K562 (cell line): ENCODE measurements around the gene GDAP2. TPM values are rescaled to one million over a fixed set of nuclear protein-coding genes. Genes with fewer than 3 reads are reported as not detected.

Experiments used
- ATAC-seq: fragments of 200-7000 bp; cut with Tn5 transposase; 3 replicates; pipeline ENCODE4 v1.9.1; 2020; ENCODE audit warnings: moderate library complexity
- BruUV-seq: library from RNA; stranded (reverse); fragments of 400-500 nt; replicated peaks from 2 replicates; lab custom pipeline; 2021; lab: Mats Ljungman, UMichigan
- CTCF ChIA-PET: fragments of 300-600 bp; formaldehyde crosslinking; extraction: SDS; loops from one replicate; lab custom pipeline; 2021; ENCODE audit warnings: low intra/inter-chr PET ratio; lab: Yijun Ruan, JAX
- POLR2A ChIA-PET: fragments of 300-600, 350-650 bp; sonication (Branson Sonifier 250); formaldehyde crosslinking; extraction: SDS; loops from one replicate; lab custom pipeline; 2021; ENCODE audit warnings: antibody characterized with exemption, inconsistent platforms; lab: Yijun Ruan, JAX
- DNase-seq, 4 experiments: peaks; one replicate each; pipeline versions ENCODE4 v3.0.0 to v3.0.0-alpha.2; 2011 to 2018; ENCODE audit warnings: low spot score in 3 of 4, mixed read lengths in 3 of 4; ENCODE audit errors: extremely low read depth in 1 of 4
- FAIRE-seq: peaks from 2 replicates; lab custom pipeline; 2011; peaks lifted over from hg19 to GRCh38; lab: Jason Lieb, UNC
- H2AFZ ChIP-seq: 2 replicates; pipeline ENCODE4 v1.6.0; 2011; ENCODE audit warnings: low read depth, low read length, control low read depth, inconsistent platforms
- H3K27ac ChIP-seq: fragments of 200-600 bp; 3 replicates; pipeline ENCODE4 v1.8.0; 2011; ENCODE audit warnings: low read depth, mild to moderate bottlenecking, control low read depth, inconsistent platforms, low read length, moderate library complexity, mixed read lengths; ENCODE audit errors: extremely low read depth
- H3K27me3 ChIP-seq, 2 experiments: fragments of 300-600 bp in 1 of 2; 2 replicates in 1 of 2; 3 replicates in 1 of 2; pipeline versions ENCODE4 v1.6.0 to v1.8.0; 2011; ENCODE audit warnings: inconsistent platforms in 2 of 2, low read length in 2 of 2, mild to moderate bottlenecking in 1 of 2, mixed read lengths in 1 of 2, moderate library complexity in 1 of 2; ENCODE audit not compliant: control insufficient read depth in 2 of 2, insufficient read depth in 2 of 2
- H3K36me3 ChIP-seq: fragments of 300-600 bp; 3 replicates; pipeline ENCODE4 v1.8.0; 2011; ENCODE audit warnings: mild to moderate bottlenecking, low read length, inconsistent platforms; ENCODE audit not compliant: control insufficient read depth, insufficient read depth
- H3K4me1 ChIP-seq, 2 experiments: fragments of 200-600 bp in 1 of 2; replicated peaks in 1 of 2; 2 replicates in 1 of 2; 3 replicates in 1 of 2; pipeline versions ENCODE4 v1.5.1 to v1.8.0; 2011; ENCODE audit warnings: inconsistent platforms in 2 of 2, low read length in 2 of 2, mild to moderate bottlenecking in 1 of 2, mixed read lengths in 1 of 2, moderate library complexity in 1 of 2; ENCODE audit not compliant: control insufficient read depth in 2 of 2, insufficient read depth in 2 of 2
- H3K4me2 ChIP-seq: 2 replicates; pipeline ENCODE4 v1.6.1; 2011; ENCODE audit warnings: low read length, control low read depth, inconsistent platforms, mixed read lengths; ENCODE audit not compliant: insufficient read depth
- H3K4me3 ChIP-seq: fragments of 200-600 bp; sonication (generic), shearing (Covaris generic); 2 replicates; pipeline ENCODE4 v1.5.1; 2016; ENCODE audit warnings: control low read depth, inconsistent platforms
- H3K79me2 ChIP-seq: fragments of 200-600 bp; 3 replicates; pipeline ENCODE4 v1.8.0; 2011; ENCODE audit warnings: low read length, inconsistent platforms; ENCODE audit not compliant: control insufficient read depth, insufficient read depth
- H3K9ac ChIP-seq, 2 experiments: 2 replicates each; pipeline versions ENCODE4 v1.6.0 to v1.6.1; 2011; ENCODE audit warnings: low read depth in 2 of 2, low read length in 2 of 2, control low read depth in 1 of 2, inconsistent platforms in 1 of 2, mild to moderate bottlenecking in 1 of 2, mixed read lengths in 1 of 2; ENCODE audit not compliant: insufficient read depth in 1 of 2
- H3K9me1 ChIP-seq: one replicate; pipeline ENCODE4 v1.6.0; 2011; ENCODE audit warnings: inconsistent platforms, mild to moderate bottlenecking, low read length, moderate library complexity; ENCODE audit not compliant: control insufficient read depth, insufficient read depth
- H3K9me3 ChIP-seq: replicated peaks from 2 replicates; pipeline ENCODE4 v1.5.1; 2011; ENCODE audit warnings: low read depth, low read length, inconsistent platforms; ENCODE audit not compliant: control insufficient read depth, insufficient read depth
- H4K20me1 ChIP-seq: replicated peaks from 2 replicates; pipeline ENCODE4 v1.6.1; 2011; ENCODE audit warnings: low read length, inconsistent platforms, mixed read lengths; ENCODE audit not compliant: control insufficient read depth, insufficient read depth
- CREBBP ChIP-seq: IDR thresholded peaks from one replicate; pipeline ENCODE4 v1.6.1; 2012; ENCODE audit warnings: low read depth, mild to moderate bottlenecking, control low read depth, inconsistent platforms, low read length
- HDAC8 ChIP-seq: fragments of 450-650 bp; IDR thresholded peaks from 2 replicates; pipeline ENCODE4 v1.6.1; 2016; ENCODE audit warnings: mild to moderate bottlenecking, missing genetic modification characterization, moderate library complexity, missing compliant biosample characterization
- HOXB6 ChIP-seq: fragments of 250-450 bp; sonication (Bioruptor Pico); IDR thresholded peaks from 2 replicates; pipeline ENCODE4 v1.5.1; 2022; ENCODE audit warnings: mild to moderate bottlenecking, borderline replicate concordance
- MBD2 ChIP-seq: sonication (generic); IDR thresholded peaks from 2 replicates; pipeline ENCODE4 v1.6.1; 2016; ENCODE audit warnings: low read depth, borderline replicate concordance
- MEF2D ChIP-seq: conservative IDR thresholded peaks from 2 replicates; pipeline ENCODE4 v1.6.1; 2016; ENCODE audit warnings: low read depth, missing genetic modification characterization, missing compliant biosample characterization
- NCOA2 ChIP-seq, 2 experiments: fragments of 450-650 bp; IDR thresholded peaks; 2 replicates each; pipeline ENCODE4 v1.6.1; 2018; ENCODE audit warnings: mild to moderate bottlenecking in 2 of 2, moderate library complexity in 1 of 2; ENCODE audit not compliant: partially characterized antibody in 2 of 2
- NFE2L1 ChIP-seq: fragments of 450-650 bp; IDR thresholded peaks from 2 replicates; pipeline ENCODE4 v1.6.1; 2016; ENCODE audit warnings: missing genetic modification characterization, low read depth, mild to moderate bottlenecking, missing compliant biosample characterization, moderate library complexity, borderline replicate concordance
- POU5F1 ChIP-seq: fragments of 150-350 bp; IDR thresholded peaks from 2 replicates; pipeline ENCODE4 v1.6.1; 2014; ENCODE audit warnings: borderline replicate concordance, low read length, low read depth, mild to moderate bottlenecking; ENCODE audit not compliant: partially characterized antibody
- RAD21 ChIP-seq, 2 experiments: fragments of 250-450 bp in 1 of 2; fragments of 450-650 bp in 1 of 2; sonication (Bioruptor Pico) in 1 of 2; formaldehyde crosslinking in 1 of 2; IDR thresholded peaks in 1 of 2; conservative IDR thresholded peaks in 1 of 2; 2 replicates each; pipeline versions ENCODE4 v1.4.0 to v1.8.0; 2020 to 2022; ENCODE audit warnings: mild to moderate bottlenecking in 2 of 2, moderate library complexity in 1 of 2
- RCOR1 ChIP-seq, 2 experiments: IDR thresholded peaks; 2 replicates each; pipeline ENCODE4 v1.6.1; 2012; ENCODE audit warnings: low read depth in 2 of 2, low read length in 2 of 2, borderline replicate concordance in 1 of 2, improper control_type of control experiment in 1 of 2
- SREBF2 ChIP-seq: sonication (generic); formaldehyde crosslinking; IDR thresholded peaks from 2 replicates; pipeline ENCODE4 v1.4.0; 2020; ENCODE audit warnings: mild to moderate bottlenecking, missing genetic modification reagents
- ZKSCAN1 ChIP-seq: fragments of 150-350 bp; IDR thresholded peaks from 2 replicates; pipeline ENCODE4 v1.6.1; 2016; ENCODE audit warnings: low read depth, low read length
- ZNF780A ChIP-seq: fragments of 250-450 bp; sonication (Bioruptor Pico); IDR thresholded peaks from 2 replicates; pipeline ENCODE4 v1.5.0; 2021; ENCODE audit warnings: mild to moderate bottlenecking
- in situ Hi-C: fragments of 300-500 bp; cut with MboI; formaldehyde crosslinking; loops from 4 replicates; pipeline ENCODE4 v1.15.0; 2018; ENCODE audit warnings: inconsistent platforms, mixed read lengths
- intact Hi-C: fragments of 100-400 bp; cut with micrococcal nuclease; formaldehyde crosslinking; loops from 2 replicates; pipeline ENCODE4 v1.14.2; 2022
- polyA plus RNA-seq, 8 experiments: library from polyadenylated mRNA; depleted of rRNA in 4 of 8; stranded (reverse) in 5 of 8; unstranded in 3 of 8; fragments of >200 nt; fragmentation: Nextera tagmentation in 2 of 8; fragmentation: Illumina TruSeq in 1 of 8; extraction: Ambion mirVana in 2 of 8; extraction: Trizol in 1 of 8; gene quantifications; 2 replicates each; pipeline versions ENCODE4 v1.2.1 to v1.2.3, GENCODE V29; 2011 to 2014; ENCODE audit warnings: inconsistent platforms in 1 of 8, missing spikeins in 1 of 8
- total RNA-seq, 7 experiments: library from RNA; depleted of rRNA in 6 of 7; stranded (reverse); fragments of >200 nt in 6 of 7; fragmentation: Illumina TruSeq in 2 of 7; extraction: Trizol in 2 of 7; gene quantifications; 2 replicates each; pipeline versions ENCODE4 v1.2.1 to v1.2.3, GENCODE V29; 2011 to 2021; ENCODE audit warnings: low replicate concordance in 1 of 7
- TF ChIP-seq, protein P1 (sequence below): fragments of 150-350 bp; conservative IDR thresholded peaks from 2 replicates; pipeline ENCODE4 v1.6.1; 2014; ENCODE audit warnings: low read length
- TF ChIP-seq, protein P2 (sequence below): fragments of 250-450 bp; sonication (Bioruptor Pico); IDR thresholded peaks from 2 replicates; pipeline ENCODE4 v1.4.0; 2020; ENCODE audit warnings: borderline replicate concordance
- TF ChIP-seq, protein P3 (sequence below): fragments of 450-650 bp; conservative IDR thresholded peaks from 2 replicates; pipeline ENCODE4 v1.6.1; 2016; ENCODE audit warnings: missing genetic modification characterization, low read depth, mild to moderate bottlenecking, control low read depth, missing compliant biosample characterization

Gene GDAP2
- total and polyA plus RNA-seq, 9 of the 15 experiments (the other 6 are each of a cell fraction or from before 2014, with no cell fraction given): 4.1 to 23.1 (median 13.2) TPM

DNA sequence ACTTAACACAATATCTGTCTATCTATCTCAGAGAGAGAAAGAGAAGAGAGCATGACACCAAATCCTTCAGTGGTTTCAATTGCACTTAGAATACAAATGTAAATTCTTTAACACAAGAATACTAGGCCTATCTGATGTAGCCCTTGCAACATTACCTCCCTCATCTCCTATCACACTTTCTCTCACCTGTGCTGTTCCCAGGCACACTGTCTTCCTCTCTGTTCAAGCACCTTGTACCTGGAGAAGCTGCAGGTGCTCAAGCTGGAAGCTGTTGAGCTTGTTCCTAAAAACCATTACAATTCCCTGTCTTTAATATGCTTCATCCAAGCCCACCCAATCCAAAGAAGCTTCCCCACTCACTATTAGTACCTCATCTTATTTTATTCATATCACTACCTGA lies 97.0 kb downstream of the GDAP2 start:
- Histone ChIP-seq H4K20me1 (no peaks in the 10 kb centered on the region), H3K36me3 (no peaks in the 10 kb centered on the region), H3K27me3 (no peaks in the 10 kb centered on the region; a peak in 1 of 5 replicates)
- in situ Hi-C loops: no loop called here
- DNase-seq: no peak
- TF ChIP-seq ZKSCAN1 (no peak), SREBF2 (CRISPR knock-in tag) (no peak), MEF2D (tag) (no peak), CREBBP (no peak), ZNF780A (CRISPR knock-in tag) (no peak), MBD2 (no peak), RAD21 (CRISPR knock-in tag; conservative IDR thresholded peaks at IDR 0.05 in 1 of 2, IDR thresholded peaks at IDR 0.05 in 1 of 2) (no peak), HDAC8 (tag) (no peak), RCOR1 (IDR thresholded peaks at IDR 0.05; ENCODE audit: borderline replicate concordance in 1 of 2, low read depth in 2 of 2, low read length in 2 of 2) (no peak), HOXB6 (CRISPR knock-in tag) (no peak), NFE2L1 (tag) (no peak), POU5F1 (no peak), NCOA2 (IDR thresholded peaks at IDR 0.05; ENCODE audit: partially characterized antibody in 2 of 2) (no peak)
- TF ChIP-seq, protein P1, sequence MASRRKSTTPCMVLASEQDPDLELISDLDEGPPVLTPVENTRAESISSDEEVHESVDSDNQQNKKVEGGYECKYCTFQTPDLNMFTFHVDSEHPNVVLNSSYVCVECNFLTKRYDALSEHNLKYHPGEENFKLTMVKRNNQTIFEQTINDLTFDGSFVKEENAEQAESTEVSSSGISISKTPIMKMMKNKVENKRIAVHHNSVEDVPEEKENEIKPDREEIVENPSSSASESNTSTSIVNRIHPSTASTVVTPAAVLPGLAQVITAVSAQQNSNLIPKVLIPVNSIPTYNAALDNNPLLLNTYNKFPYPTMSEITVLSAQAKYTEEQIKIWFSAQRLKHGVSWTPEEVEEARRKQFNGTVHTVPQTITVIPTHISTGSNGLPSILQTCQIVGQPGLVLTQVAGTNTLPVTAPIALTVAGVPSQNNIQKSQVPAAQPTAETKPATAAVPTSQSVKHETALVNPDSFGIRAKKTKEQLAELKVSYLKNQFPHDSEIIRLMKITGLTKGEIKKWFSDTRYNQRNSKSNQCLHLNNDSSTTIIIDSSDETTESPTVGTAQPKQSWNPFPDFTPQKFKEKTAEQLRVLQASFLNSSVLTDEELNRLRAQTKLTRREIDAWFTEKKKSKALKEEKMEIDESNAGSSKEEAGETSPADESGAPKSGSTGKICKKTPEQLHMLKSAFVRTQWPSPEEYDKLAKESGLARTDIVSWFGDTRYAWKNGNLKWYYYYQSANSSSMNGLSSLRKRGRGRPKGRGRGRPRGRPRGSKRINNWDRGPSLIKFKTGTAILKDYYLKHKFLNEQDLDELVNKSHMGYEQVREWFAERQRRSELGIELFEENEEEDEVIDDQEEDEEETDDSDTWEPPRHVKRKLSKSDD: no peak
- TF ChIP-seq, protein P2, sequence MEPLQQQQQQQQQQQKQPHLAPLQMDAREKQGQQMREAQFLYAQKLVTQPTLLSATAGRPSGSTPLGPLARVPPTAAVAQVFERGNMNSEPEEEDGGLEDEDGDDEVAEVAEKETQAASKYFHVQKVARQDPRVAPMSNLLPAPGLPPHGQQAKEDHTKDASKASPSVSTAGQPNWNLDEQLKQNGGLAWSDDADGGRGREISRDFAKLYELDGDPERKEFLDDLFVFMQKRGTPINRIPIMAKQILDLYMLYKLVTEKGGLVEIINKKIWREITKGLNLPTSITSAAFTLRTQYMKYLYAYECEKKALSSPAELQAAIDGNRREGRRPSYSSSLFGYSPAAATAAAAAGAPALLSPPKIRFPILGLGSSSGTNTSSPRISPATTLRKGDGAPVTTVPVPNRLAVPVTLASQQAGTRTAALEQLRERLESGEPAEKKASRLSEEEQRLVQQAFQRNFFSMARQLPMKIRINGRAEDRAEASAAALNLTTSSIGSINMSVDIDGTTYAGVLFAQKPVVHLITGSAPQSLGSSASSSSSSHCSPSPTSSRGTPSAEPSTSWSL: no peak
- TF ChIP-seq, protein P3, sequence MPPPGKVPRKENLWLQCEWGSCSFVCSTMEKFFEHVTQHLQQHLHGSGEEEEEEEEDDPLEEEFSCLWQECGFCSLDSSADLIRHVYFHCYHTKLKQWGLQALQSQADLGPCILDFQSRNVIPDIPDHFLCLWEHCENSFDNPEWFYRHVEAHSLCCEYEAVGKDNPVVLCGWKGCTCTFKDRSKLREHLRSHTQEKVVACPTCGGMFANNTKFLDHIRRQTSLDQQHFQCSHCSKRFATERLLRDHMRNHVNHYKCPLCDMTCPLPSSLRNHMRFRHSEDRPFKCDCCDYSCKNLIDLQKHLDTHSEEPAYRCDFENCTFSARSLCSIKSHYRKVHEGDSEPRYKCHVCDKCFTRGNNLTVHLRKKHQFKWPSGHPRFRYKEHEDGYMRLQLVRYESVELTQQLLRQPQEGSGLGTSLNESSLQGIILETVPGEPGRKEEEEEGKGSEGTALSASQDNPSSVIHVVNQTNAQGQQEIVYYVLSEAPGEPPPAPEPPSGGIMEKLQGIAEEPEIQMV (tag): no peak
- TF ChIP-seq, all 486 proteins: peak for 0
- ATAC-seq (no peak), FAIRE-seq (no peak)
- ChIA-PET CTCF (no interaction called here), POLR2A (no interaction called here)
- Histone ChIP-seq H3K4me3 (no peak overlapping the region), H3K4me1 (no peaks in the 10 kb centered on the region), H3K79me2 (no peaks in the 10 kb centered on the region), H3K9me3 (no peaks in the 10 kb centered on the region), H3K27ac (no peak overlapping the region), H3K9ac (no peak overlapping the region), H3K9me1 (no peaks in the 10 kb centered on the region), H3K4me2 (no peak overlapping the region), H2AFZ (no peak overlapping the region)
- intact Hi-C loops: no loop called here
- BruUV-seq: no TSS peak
